PC-9 (cell line): Measurements from ENCODE around the gene RYR1. TPM values are rescaled to one million over a fixed set of nuclear protein-coding genes. Genes with fewer than 3 reads are reported as not detected.

Experiments used
- BruUV-seq: library from RNA; stranded (reverse); fragments of 400-500 nt; replicated peaks from 2 replicates; lab custom pipeline; 2021; lab: Mats Ljungman, UMichigan
- CTCF ChIA-PET: fragments of 300-600 bp; sonication (Branson Sonifier 250); formaldehyde crosslinking; loops from one replicate; lab custom pipeline; 2022; ENCODE audit warnings: antibody characterized with exemption; lab: Charles Lee
- POLR2A ChIA-PET: fragments of 300-600 bp; sonication (Branson Sonifier 250); formaldehyde crosslinking; loops from one replicate; lab custom pipeline; 2022; ENCODE audit warnings: antibody characterized with exemption; ENCODE audit not compliant: unreplicated experiment; lab: Charles Lee
- DNase-seq, 2 experiments: peaks; one replicate each; pipeline versions ENCODE4 v3.0.0 to v3.0.0-alpha.2; 2015 to 2022; ENCODE audit warnings: mixed read lengths in 1 of 2
- H2AFZ ChIP-seq: fragments of 200-600 bp; sonication (generic); 2 replicates; pipeline ENCODE4 v1.8.1; 2017; ENCODE audit warnings: antibody characterized with exemption
- H3F3A ChIP-seq: fragments of 200-600 bp; sonication (generic); 2 replicates; pipeline ENCODE4 v1.8.1; 2017; ENCODE audit warnings: antibody characterized with exemption, mild to moderate bottlenecking, low read depth; ENCODE audit not compliant: insufficient read depth
- H3K27ac ChIP-seq: fragments of 200-600 bp; sonication (generic); 2 replicates; pipeline ENCODE4 v1.6.1; 2016; ENCODE audit warnings: mixed run types
- H3K27me3 ChIP-seq: fragments of 200-600 bp; sonication (generic); 2 replicates; pipeline ENCODE4 v1.6.1; 2016; ENCODE audit warnings: low read depth, mixed run types; ENCODE audit not compliant: insufficient read depth
- H3K36me3 ChIP-seq: fragments of 200-600 bp; sonication (generic); 2 replicates; pipeline ENCODE4 v1.6.1; 2016; ENCODE audit warnings: low read depth, mixed run types
- H3K4me1 ChIP-seq: fragments of 200-600 bp; sonication (generic); replicated peaks from 2 replicates; pipeline ENCODE4 v1.6.1; 2016; ENCODE audit warnings: mixed run types; ENCODE audit not compliant: insufficient read depth
- H3K4me2 ChIP-seq: fragments of 200-600 bp; sonication (generic); 2 replicates; pipeline ENCODE4 v1.6.1; 2017; ENCODE audit warnings: mixed run types
- H3K4me3 ChIP-seq: fragments of 200-600 bp; sonication (generic); 2 replicates; pipeline ENCODE4 v1.6.1; 2016; ENCODE audit warnings: mixed run types
- H3K79me2 ChIP-seq: fragments of 200-600 bp; sonication (generic); 2 replicates; pipeline ENCODE4 v1.6.1; 2017; ENCODE audit warnings: low read depth, mixed run types
- H3K9me2 ChIP-seq: fragments of 200-600 bp; sonication (generic); 2 replicates; pipeline ENCODE4 v1.8.1; 2017; ENCODE audit warnings: mild to moderate bottlenecking; ENCODE audit not compliant: insufficient read depth
- H3K9me3 ChIP-seq: fragments of 200-600 bp; sonication (generic); 2 replicates; pipeline ENCODE4 v1.8.1; 2016; ENCODE audit warnings: low read depth; ENCODE audit not compliant: insufficient read depth
- H4K20me1 ChIP-seq: fragments of 200-600 bp; sonication (generic); 2 replicates; pipeline ENCODE4 v1.8.1; 2017; ENCODE audit not compliant: insufficient read depth
- CTCF ChIP-seq: fragments of 200-600 bp; sonication (generic); conservative IDR thresholded peaks from 2 replicates; pipeline ENCODE4 v1.6.1; 2017; ENCODE audit warnings: mixed run types, antibody characterized with exemption, mild to moderate bottlenecking, moderate library complexity
- EZH2 ChIP-seq: fragments of 200-600 bp; sonication (generic); IDR thresholded peaks from 2 replicates; pipeline ENCODE4 v1.8.0; 2017; ENCODE audit warnings: antibody characterized with exemption, low read depth
- intact Hi-C: fragments of 100-400 bp; cut with micrococcal nuclease; formaldehyde crosslinking; loops from one replicate; pipeline ENCODE4 v1.10.0; 2022; ENCODE audit not compliant: unreplicated experiment
- total RNA-seq: library from RNA; stranded (reverse); gene quantifications from 2 replicates; pipeline ENCODE4 v1.2.3, GENCODE V29; 2021

RYR1 gene
- total RNA-seq, 1 experiment from 2014 or later = 1.0 TPM

- Histone ChIP-seq H3K9me3 (no peaks in the 10 kb centered on the region), H3K27ac (no peak overlapping the region), H3K4me1 (no peaks in the 10 kb centered on the region), H3K9me2 (no peaks in the 10 kb centered on the region), H4K20me1 (no peaks in the 10 kb centered on the region), H3K36me3 (no peaks in the 10 kb centered on the region), H3K27me3 (peaks cover 34% of the 10 kb centered on the region), H3K4me3 (no peak overlapping the region), H2AFZ (no peak overlapping the region), H3K4me2 (no peak overlapping the region), H3K79me2 (no peaks in the 10 kb centered on the region), H3F3A (no peaks in the 10 kb centered on the region)
- TF ChIP-seq CTCF (no peak), EZH2 (no peak)
- DNase-seq = no peak
- intact Hi-C loops = no loop called here
- CTCF ChIA-PET = no interaction called here
- no TSS peak for BruUV-seq
- POLR2A ChIA-PET = no interaction called here
Observed at GRCh38 chr19:38452430-38453366, 19.2 kb downstream of the RYR1 start.

GRCh38 chr19:38453596-38453995, 20.1 kb downstream of the RYR1 start:
- no peaks in the 10 kb centered on the region for H4K20me1 ChIP-seq
- H3K4me2 ChIP-seq = no peak overlapping the region
- H3K9me2 ChIP-seq = no peaks in the 10 kb centered on the region
- no peak overlapping the region for H2AFZ ChIP-seq
- POLR2A ChIA-PET = no interaction called here
- no peaks in the 10 kb centered on the region for H3F3A ChIP-seq
- H3K27me3 ChIP-seq = peaks cover 34% of the 10 kb centered on the region
- TF ChIP-seq CTCF (no peak), EZH2 (no peak)
- CTCF ChIA-PET = no interaction called here
- BruUV-seq = no TSS peak
- intact Hi-C loops = no loop called here
- DNase-seq = no peak
- no peaks in the 10 kb centered on the region for H3K79me2 ChIP-seq
- no peaks in the 10 kb centered on the region for H3K4me1 ChIP-seq
- no peaks in the 10 kb centered on the region for H3K36me3 ChIP-seq
- H3K9me3 ChIP-seq = no peaks in the 10 kb centered on the region
- H3K4me3 ChIP-seq = no peak overlapping the region
- H3K27ac ChIP-seq = no peak overlapping the region

- Histone ChIP-seq H3K9me2 (no peaks in the 10 kb centered on the region), H3F3A (no peaks in the 10 kb centered on the region), H3K4me1 (no peaks in the 10 kb centered on the region), H3K4me2 (no peak overlapping the region), H3K9me3 (no peaks in the 10 kb centered on the region), H3K27me3 (peaks cover 32% of the 10 kb centered on the region), H3K79me2 (no peaks in the 10 kb centered on the region), H3K36me3 (no peaks in the 10 kb centered on the region), H3K27ac (no peak overlapping the region), H2AFZ (no peak overlapping the region), H3K4me3 (no peak overlapping the region), H4K20me1 (no peaks in the 10 kb centered on the region)
- TF ChIP-seq EZH2 (no peak), CTCF (no peak)
- intact Hi-C loops = no loop called here
- ChIA-PET POLR2A (no interaction called here), CTCF (no interaction called here)
- no TSS peak for BruUV-seq
- no peak for DNase-seq
Observed at GRCh38 chr19:38455031-38455430, 21.5 kb downstream of the RYR1 start.
